NT2/D1 (cell line): Measurements from ENCODE around the gene THEMIS2.

ENCODE experiments used
- SUZ12 ChIP-seq: IDR thresholded peaks from 2 replicates; pipeline ENCODE4 v1.6.1; 2011; ENCODE audit not compliant: insufficient read length, insufficient read depth; ENCODE audit errors: extremely low read depth
- YY1 ChIP-seq: IDR thresholded peaks from 2 replicates; pipeline ENCODE4 v1.6.1; 2011; ENCODE audit not compliant: insufficient read length, insufficient read depth
- ZNF274 ChIP-seq: IDR thresholded peaks from 2 replicates; pipeline ENCODE4 v1.6.1; 2011; ENCODE audit warnings: mild to moderate bottlenecking, low read depth, low read length

GRCh38 chr1:27887215-27888021, 15.1 kb downstream of the THEMIS2 start:
- TF ChIP-seq YY1, result no peak
- no peak for TF ChIP-seq SUZ12
- TF ChIP-seq ZNF274, result no peak
